ENCODE results near the gene SLC6A19. TPM values are rescaled to one million over a fixed set of nuclear protein-coding genes. Genes with fewer than 3 reads are reported as not detected.

The SLC6A19 gene
- total and polyA plus RNA-seq, 2 donors (not counting 1 experiment from before 2014, with no cell fraction given) = not detected

- TF ChIP-seq EZH2 (IDR thresholded peaks at IDR 0.05; ENCODE audit: borderline replicate concordance, insufficient read depth, low read depth, low read length, poor library complexity, severe bottlenecking) (no peak), CTCF (IDR thresholded peaks at IDR 0.05) (no peak)
- ChIA-PET POLR2A (no interaction called here), CTCF (no interaction called here)
- intact Hi-C loops (cut with micrococcal nuclease) = no loop called here
- 45% methylated on average over 7 of the region's 7 CpGs for WGBS (ENCODE audit: insufficient coverage)
- H3K36me3 ChIP-seq (replicated peaks in 1 of 2; ENCODE audit: control extremely low read depth in 1 of 2, control insufficient read depth in 1 of 2, extremely low read depth in 1 of 2, insufficient read depth in 2 of 2, low read length in 1 of 2) = no peaks in the 10 kb centered on the region
- no peaks in the 10 kb centered on the region for H3K79me2 ChIP-seq (ENCODE audit: control insufficient read depth, insufficient read depth, low read length)
- peaks cover 12% of the 10 kb centered on the region for H3K27me3 Mint-ChIP-seq
- no peak overlapping the region for H3K4me3 ChIP-seq (ENCODE audit: control extremely low read depth in 1 of 5, extremely low read depth in 1 of 5, insufficient read depth in 1 of 5, low read depth in 2 of 5, low read length in 4 of 5)
- H3K27ac ChIP-seq (ENCODE audit: low read length in 2 of 2) = no peak overlapping the region
- H3K9me3 Mint-ChIP-seq (ENCODE audit: insufficient read depth) = no peaks in the 10 kb centered on the region
- peaks cover 0 to 8% (median 0%) of the 10 kb centered on the region in 3 donors for H3K9me3 ChIP-seq (ENCODE audit: control extremely low read depth in 1 of 3, control insufficient read depth in 2 of 3, insufficient read depth in 1 of 3, low read length in 2 of 3)
- H3K4me3 Mint-ChIP-seq = no peak overlapping the region
- H3K27ac Mint-ChIP-seq = no peak overlapping the region
- ATAC-seq (ENCODE audit: low read depth) = no peak
- DNase-seq = no peak
- H4K20me1 ChIP-seq (ENCODE audit: control insufficient read depth, insufficient read depth, low read length, poor library complexity, severe bottlenecking) = no peaks in the 10 kb centered on the region
- H3K4me1 Mint-ChIP-seq = no peaks in the 10 kb centered on the region
- no peak overlapping the region for H3K9ac ChIP-seq (ENCODE audit: low read length)
- H3K4me1 ChIP-seq (ENCODE audit: control insufficient read depth in 2 of 2, insufficient read depth in 2 of 2, low read length in 2 of 2) = no peaks in the 10 kb centered on the region
- no peak overlapping the region for H2AFZ ChIP-seq (ENCODE audit: insufficient read depth, low read depth, low read length, poor library complexity, severe bottlenecking)
- H3K4me2 ChIP-seq (replicated peaks; ENCODE audit: low read depth, low read length, poor library complexity, severe bottlenecking) = no peak overlapping the region
- H3K27me3 ChIP-seq (replicated peaks in 1 of 4; ENCODE audit: control extremely low read depth in 1 of 4, control insufficient read depth in 3 of 4, insufficient read depth in 4 of 4, low read length in 3 of 4) = peaks cover 0 to 7% (median 0%) of the 10 kb centered on the region in 4 experiments
Measured at GRCh38 chr5:1229822-1230221, 28.4 kb downstream of the SLC6A19 start.

- intact Hi-C loops (cut with micrococcal nuclease) = no loop called here
- DNase-seq (no peak), ATAC-seq (ENCODE audit: low read depth) (no peak)
- TF ChIP-seq CTCF (IDR thresholded peaks at IDR 0.05) (no peak), EZH2 (IDR thresholded peaks at IDR 0.05; ENCODE audit: borderline replicate concordance, insufficient read depth, low read depth, low read length, poor library complexity, severe bottlenecking) (no peak)
- no peak overlapping the region for H3K27ac Mint-ChIP-seq
- no peak overlapping the region for H3K4me3 Mint-ChIP-seq
- no peaks in the 10 kb centered on the region for H3K36me3 ChIP-seq (replicated peaks in 1 of 2; ENCODE audit: control extremely low read depth in 1 of 2, control insufficient read depth in 1 of 2, extremely low read depth in 1 of 2, insufficient read depth in 2 of 2, low read length in 1 of 2)
- H3K4me3 ChIP-seq (ENCODE audit: control extremely low read depth in 1 of 5, extremely low read depth in 1 of 5, insufficient read depth in 1 of 5, low read depth in 2 of 5, low read length in 4 of 5) = no peak overlapping the region
- H3K27ac ChIP-seq (ENCODE audit: low read length in 2 of 2) = no peak overlapping the region
- 91% methylated on average over 17 of the region's 17 CpGs for WGBS (ENCODE audit: insufficient coverage)
- peaks cover 0 to 16% (median 6%) of the 10 kb centered on the region in 3 donors for H3K9me3 ChIP-seq (ENCODE audit: control extremely low read depth in 1 of 3, control insufficient read depth in 2 of 3, insufficient read depth in 1 of 3, low read length in 2 of 3)
- no peaks in the 10 kb centered on the region for H3K79me2 ChIP-seq (ENCODE audit: control insufficient read depth, insufficient read depth, low read length)
- ChIA-PET CTCF (no interaction called here), POLR2A (no interaction called here)
- no peak overlapping the region for H3K4me2 ChIP-seq (replicated peaks; ENCODE audit: low read depth, low read length, poor library complexity, severe bottlenecking)
- H3K4me1 ChIP-seq (ENCODE audit: control insufficient read depth in 2 of 2, insufficient read depth in 2 of 2, low read length in 2 of 2) = no peaks in the 10 kb centered on the region
- H3K27me3 ChIP-seq (replicated peaks in 1 of 4; ENCODE audit: control extremely low read depth in 1 of 4, control insufficient read depth in 3 of 4, insufficient read depth in 4 of 4, low read length in 3 of 4) = peaks cover 0 to 7% (median 0%) of the 10 kb centered on the region in 4 experiments
- no peak overlapping the region for H3K9ac ChIP-seq (ENCODE audit: low read length)
- no peak overlapping the region for H2AFZ ChIP-seq (ENCODE audit: insufficient read depth, low read depth, low read length, poor library complexity, severe bottlenecking)
- peaks cover 1% of the 10 kb centered on the region for H3K9me3 Mint-ChIP-seq (ENCODE audit: insufficient read depth)
- H4K20me1 ChIP-seq (ENCODE audit: control insufficient read depth, insufficient read depth, low read length, poor library complexity, severe bottlenecking) = no peaks in the 10 kb centered on the region
- H3K4me1 Mint-ChIP-seq = no peaks in the 10 kb centered on the region
- peaks cover 12% of the 10 kb centered on the region for H3K27me3 Mint-ChIP-seq
Measured at GRCh38 chr5:1230551-1230950, 29.2 kb downstream of the SLC6A19 start.

Measured in B cell (primary cell).